CD4-positive, alpha-beta T cell treated with Interleukin-15 for 4 hours (primary cell): ENCODE results near the gene HYLS1.

Experiments used
- DNase-seq: peaks from one replicate; pipeline ENCODE4 v3.0.0-alpha.2; 2020; ENCODE audit warnings: low spot score

Gene HYLS1

DNA sequence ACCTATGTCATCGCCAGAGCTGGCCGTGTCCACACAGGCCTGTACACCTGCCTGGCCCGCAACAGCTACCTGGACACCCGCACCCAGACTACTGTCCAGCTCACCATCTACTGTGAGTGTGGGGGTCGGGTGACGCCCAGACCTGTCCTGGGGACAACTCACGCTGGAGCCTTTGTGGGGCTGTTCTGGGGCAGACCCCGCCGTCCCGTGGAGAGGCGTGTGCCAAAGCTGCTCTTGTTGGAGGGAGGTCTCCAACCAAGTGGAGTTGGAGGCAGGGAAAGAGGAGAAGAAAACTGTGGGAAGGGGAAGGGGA lies 62.7 kb downstream of the HYLS1 start:
- no peak for DNase-seq
